Thoracic aorta (tissue), 2 donors: ENCODE results near the gene SAMD10. TPM values are rescaled to one million over a fixed set of nuclear protein-coding genes. Genes with fewer than 3 reads are reported as not detected.

Source experiments
- ATAC-seq: fragments of 150-250 bp; one replicate; pipeline ENCODE4 v1.8.0; 2017; ENCODE audit warnings: low read depth; ENCODE audit not compliant: insufficient number of reproducible peaks, low FRiP score
- DNase-seq: peaks from one replicate; pipeline ENCODE4 v3.0.0-alpha.2; 2020; ENCODE audit warnings: low spot score
- H3K27ac ChIP-seq, 2 donors: fragments of 200-600 bp; sonication (generic); 1 replicate in 1 of 2; 2 replicates in 1 of 2; pipeline ENCODE4 v1.5.1; 2016; ENCODE audit warnings: mild to moderate bottlenecking in 2 of 2, moderate library complexity in 2 of 2
- H3K27me3 ChIP-seq: fragments of 200-600 bp; sonication (generic); replicated peaks from 2 replicates; pipeline ENCODE4 v1.6.0; 2016; ENCODE audit warnings: mild to moderate bottlenecking; ENCODE audit not compliant: insufficient read depth
- H3K36me3 ChIP-seq: fragments of 200-600 bp; sonication (generic); one replicate; pipeline ENCODE4 v1.5.1; 2016
- H3K4me1 ChIP-seq, 2 donors: fragments of 200-600 bp; sonication (generic); 1 replicate in 1 of 2; 2 replicates in 1 of 2; pipeline versions ENCODE4 v1.5.1 to v1.6.0; 2016; ENCODE audit warnings: low read depth in 2 of 2, mild to moderate bottlenecking in 1 of 2; ENCODE audit not compliant: control insufficient read depth in 1 of 2
- H3K4me3 ChIP-seq: fragments of 200-600 bp; sonication (generic); 2 replicates; pipeline ENCODE4 v1.5.1; 2016; ENCODE audit warnings: mild to moderate bottlenecking
- H3K9me3 ChIP-seq: fragments of 200-600 bp; sonication (generic); 2 replicates; pipeline ENCODE4 v1.5.1; 2016
- CTCF ChIP-seq: fragments of 200-600 bp; sonication (generic); IDR thresholded peaks from one replicate; pipeline ENCODE4 v1.5.1; 2019; ENCODE audit warnings: antibody characterized with exemption
- total RNA-seq, 2 donors: library from RNA; depleted of rRNA; stranded (reverse); fragments of >200 nt; gene quantifications; one replicate each; pipeline versions ENCODE4 v1.1.0 to v1.2.3, GENCODE V29; 2016

The SAMD10 gene
- total RNA-seq, 2 donors from 2014 or later: 0.78 to 3.0 TPM

GRCh38 chr20:63945031-63945658, 34.3 kb downstream of the SAMD10 start:
- Histone ChIP-seq H3K27ac (no peak overlapping the region), H3K4me1 (peaks cover 17 to 30% of the 10 kb centered on the region in 2 donors), H3K9me3 (no peaks in the 10 kb centered on the region), H3K4me3 (no peak overlapping the region), H3K36me3 (peaks cover 43% of the 10 kb centered on the region), H3K27me3 (no peaks in the 10 kb centered on the region)
- no peak for ATAC-seq
- TF ChIP-seq CTCF: no peak
- DNase-seq: no peak

- TF ChIP-seq CTCF: no peak
- Histone ChIP-seq H3K36me3 (peaks cover 46% of the 10 kb centered on the region), H3K27me3 (no peaks in the 10 kb centered on the region), H3K4me1 (peaks cover 11 to 21% of the 10 kb centered on the region in 2 donors), H3K27ac (no peak overlapping the region), H3K4me3 (no peak overlapping the region), H3K9me3 (no peaks in the 10 kb centered on the region)
- DNase-seq (no peak), ATAC-seq (no peak)
Observed at GRCh38 chr20:63944078-63944941, 35.1 kb downstream of the SAMD10 start.

- no peak for TF ChIP-seq CTCF
- Histone ChIP-seq H3K36me3 (peaks cover 46% of the 10 kb centered on the region), H3K27ac (no peak overlapping the region), H3K4me3 (no peak overlapping the region), H3K4me1 (peaks cover 7 to 16% of the 10 kb centered on the region in 2 donors), H3K27me3 (no peaks in the 10 kb centered on the region), H3K9me3 (no peaks in the 10 kb centered on the region)
- DNase-seq (no peak), ATAC-seq (no peak)
Observed at GRCh38 chr20:63943808-63944077, 35.7 kb downstream of the SAMD10 start.

GRCh38 chr20:63942969-63943807, 36.3 kb downstream of the SAMD10 start:
- Histone ChIP-seq H3K27ac (peak overlapping the region in 1 of 2 donors; percentile 12), H3K4me1 (peaks cover 5 to 10% of the 10 kb centered on the region in 2 donors), H3K4me3 (no peak overlapping the region), H3K36me3 (peaks cover 46% of the 10 kb centered on the region), H3K9me3 (no peaks in the 10 kb centered on the region), H3K27me3 (no peaks in the 10 kb centered on the region)
- ATAC-seq (no peak), DNase-seq (no peak)
- no peak for TF ChIP-seq CTCF
